Measurements from ENCODE around the gene ADTRP. TPM values are rescaled to one million over a fixed set of nuclear protein-coding genes. Genes with fewer than 3 reads are reported as not detected.

The ADTRP gene
- total RNA-seq, 2 experiments from 2014 or later = 49.4 to 52.1 TPM

DNA sequence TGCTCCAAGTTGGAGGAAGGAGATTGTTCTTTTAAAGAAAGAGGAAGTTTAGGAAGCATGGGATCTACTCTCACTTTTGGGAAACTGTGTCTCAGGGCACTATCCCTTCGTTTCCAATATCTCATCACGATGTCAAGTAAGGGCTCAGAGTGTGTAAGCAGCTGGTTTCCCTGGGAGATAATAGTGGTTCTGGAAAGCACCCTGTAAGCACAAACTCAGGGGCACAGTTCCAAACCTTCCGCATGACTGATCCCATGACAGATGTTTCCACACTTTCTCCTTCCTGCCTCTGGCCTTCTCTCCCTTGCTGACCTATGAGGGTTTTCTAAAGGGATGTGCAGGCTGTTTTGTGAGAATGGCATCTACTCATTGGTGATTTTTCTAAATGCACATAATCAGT, 33.9 kb downstream of the ADTRP start:
- intact Hi-C loops (cut with micrococcal nuclease) = no loop called here
- CTCF ChIA-PET = interaction anchor here (0.6 kb wide), 1 partner anchor 125 kb away, joined by 4 read pairs; no protein-coding TSS in a partner anchor
- Mint-ChIP-seq H3K27ac (no peak overlapping the region), H3K4me1 (ENCODE audit: low read depth) (peaks cover 8% of the 10 kb centered on the region), H3K9me3 (peaks cover 5% of the 10 kb centered on the region), H3K27me3 (ENCODE audit: low read depth) (no peaks in the 10 kb centered on the region), H3K36me3 (ENCODE audit: low read depth) (peaks cover 1% of the 10 kb centered on the region), H3K4me3 (no peak overlapping the region)
- DNase-seq = no peak

DNA sequence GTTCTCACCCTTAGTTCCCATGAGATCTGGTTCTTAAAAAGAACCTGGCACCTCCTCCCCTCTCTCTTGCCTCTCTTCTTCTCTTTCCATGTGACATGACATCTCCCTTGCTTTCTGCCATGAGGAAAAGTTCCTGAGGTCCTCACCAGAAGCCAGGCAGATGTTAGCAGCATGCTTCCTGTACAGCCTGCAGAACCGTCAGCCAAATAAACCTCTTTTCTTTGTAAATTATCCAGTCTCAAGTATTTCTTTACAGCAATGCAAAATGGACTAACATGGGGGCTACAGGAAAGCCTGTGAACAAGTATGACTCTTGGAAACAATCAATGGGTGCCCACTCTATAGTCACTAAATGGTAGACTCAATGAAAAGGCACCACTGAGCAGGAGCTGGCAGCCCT, 34.5 kb downstream of the ADTRP start:
- Mint-ChIP-seq H3K4me1 (ENCODE audit: low read depth) (peaks cover 14% of the 10 kb centered on the region), H3K4me3 (no peak overlapping the region), H3K27ac (no peak overlapping the region), H3K27me3 (ENCODE audit: low read depth) (no peaks in the 10 kb centered on the region), H3K9me3 (peaks cover 5% of the 10 kb centered on the region), H3K36me3 (ENCODE audit: low read depth) (peaks cover 1% of the 10 kb centered on the region)
- intact Hi-C loops (cut with micrococcal nuclease) = no loop called here
- DNase-seq = no peak
- CTCF ChIA-PET = interaction anchor here (0.6 kb wide), 1 partner anchor 125 kb away, joined by 4 read pairs; no protein-coding TSS in a partner anchor

DNA sequence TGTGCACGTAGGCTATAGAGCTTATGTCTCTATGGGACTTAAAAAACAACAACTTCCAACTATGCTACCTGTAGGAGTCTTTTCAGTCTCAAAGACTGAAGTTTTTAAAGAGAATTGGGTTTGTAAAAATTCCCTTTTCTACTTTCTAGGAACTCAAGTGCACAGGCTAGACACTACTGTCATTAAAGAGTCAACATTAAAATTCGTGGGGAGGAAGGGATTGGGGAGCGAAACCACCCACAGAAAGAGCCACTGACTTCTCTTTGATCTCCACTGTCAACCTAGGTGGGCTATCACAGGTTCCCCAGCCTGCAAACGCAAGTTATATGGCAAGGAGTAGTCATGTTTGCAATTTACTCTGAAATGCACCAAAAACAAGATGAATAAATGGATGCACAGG, 37.7 kb downstream of the ADTRP start:
- Mint-ChIP-seq H3K27me3 (ENCODE audit: low read depth) (no peaks in the 10 kb centered on the region), H3K9me3 (peaks cover 5% of the 10 kb centered on the region), H3K4me1 (ENCODE audit: low read depth) (peaks cover 21% of the 10 kb centered on the region), H3K27ac (no peak overlapping the region), H3K36me3 (ENCODE audit: low read depth) (peaks cover 1% of the 10 kb centered on the region), H3K4me3 (no peak overlapping the region)
- DNase-seq = no peak
- intact Hi-C loops (cut with micrococcal nuclease) = no loop called here
- CTCF ChIA-PET = no interaction called here

DNA sequence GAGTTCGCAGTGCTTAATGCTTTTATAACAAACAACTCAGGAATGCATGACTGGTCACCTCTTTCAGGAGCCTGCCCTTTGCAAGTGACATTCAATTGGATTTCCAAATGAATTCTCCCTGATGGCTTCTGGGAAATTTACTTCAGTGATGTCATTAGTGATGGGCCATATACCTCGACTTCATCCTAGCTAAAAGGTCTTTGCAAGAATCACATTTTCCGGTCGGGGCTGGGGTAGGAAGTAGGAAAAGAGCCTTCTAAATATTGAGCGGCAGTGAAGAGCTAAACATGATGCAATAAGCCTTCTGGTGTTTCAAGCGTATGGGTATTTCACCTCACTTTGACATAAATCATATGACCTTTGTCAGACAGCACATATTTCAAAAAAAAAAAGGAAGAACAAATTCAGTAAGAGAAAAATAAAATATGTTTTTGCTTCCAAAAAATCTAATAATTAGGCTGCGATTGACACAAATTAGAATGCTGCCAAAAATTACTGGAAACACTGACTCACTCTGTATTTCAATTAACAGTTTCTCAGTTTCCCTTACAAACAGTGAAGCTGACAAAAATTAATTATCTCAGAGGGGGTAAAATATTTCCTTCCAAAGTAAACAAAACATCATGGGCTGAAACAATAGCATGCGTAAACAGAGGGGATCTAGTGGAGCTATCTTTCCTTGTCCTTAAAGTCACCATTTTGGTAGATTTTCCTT, 39.8 kb downstream of the ADTRP start:
- CTCF ChIA-PET = interaction anchor here (0.5 kb wide), 1 partner anchor 1151 kb away, joined by 5 read pairs; no protein-coding TSS in a partner anchor
- H3K4me1 Mint-ChIP-seq (ENCODE audit: low read depth) = peaks cover 19% of the 10 kb centered on the region

DNA sequence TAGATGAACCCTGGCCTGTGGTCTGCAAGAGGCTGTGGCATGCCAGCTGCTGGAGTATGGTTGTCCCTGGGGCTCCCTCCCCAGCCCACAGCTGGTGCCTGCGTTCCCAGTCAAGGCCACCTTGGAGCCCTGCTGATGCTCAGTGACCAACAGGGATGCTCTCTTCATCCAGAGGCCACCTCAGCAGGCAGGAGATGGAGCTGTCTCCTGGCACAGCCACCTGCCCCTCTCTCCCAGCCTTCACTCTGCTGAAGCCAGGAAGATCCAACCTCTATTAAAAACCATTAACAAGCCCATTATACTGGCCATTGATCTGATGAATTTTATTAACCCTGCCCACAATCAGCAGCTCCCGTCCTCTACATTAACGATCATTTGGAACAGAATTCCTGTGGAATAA, 40.4 kb downstream of the ADTRP start:
- CTCF ChIA-PET = interaction anchor here (0.6 kb wide), 1 partner anchor 53 kb away, joined by 5 read pairs; no protein-coding TSS in a partner anchor
- peaks cover 25% of the 10 kb centered on the region for H3K4me1 Mint-ChIP-seq (ENCODE audit: low read depth)

More for the DNA sequence above, 39.8 kb downstream of the ADTRP start:
- Mint-ChIP-seq H3K27me3 (ENCODE audit: low read depth) (no peaks in the 10 kb centered on the region), H3K36me3 (ENCODE audit: low read depth) (no peaks in the 10 kb centered on the region), H3K27ac (peak overlapping the region; percentile 20), H3K4me3 (no peak overlapping the region), H3K9me3 (peaks cover under 1% of the 10 kb centered on the region)
- no peak for DNase-seq
- intact Hi-C loops (cut with micrococcal nuclease) = no loop called here

DNA sequence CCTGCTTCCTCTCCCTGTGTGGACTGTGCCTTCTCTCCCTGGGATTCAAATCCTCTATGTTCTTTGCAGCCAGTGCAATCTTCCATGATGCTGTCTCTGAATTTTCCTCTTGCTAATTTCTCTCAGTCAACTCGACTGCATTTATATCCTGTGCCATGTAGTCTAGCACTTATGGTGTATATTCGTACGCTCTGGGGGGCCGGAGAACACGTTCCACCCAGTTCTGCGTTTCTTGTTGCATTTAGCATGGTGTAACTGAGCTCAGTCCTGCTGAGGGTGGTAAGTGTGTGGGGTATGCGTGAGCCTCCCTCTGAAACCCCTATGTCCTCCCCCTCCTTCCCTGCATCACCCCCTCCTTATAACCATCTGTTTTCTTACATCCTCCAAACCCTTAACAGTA, 42.0 kb downstream of the ADTRP start:
- CTCF ChIA-PET = interaction anchor here (0.5 to 1.8 kb wide), 2 partner anchors 25 to 99 kb away, joined by 3 read pairs; no protein-coding TSS in a partner anchor
- peaks cover 41% of the 10 kb centered on the region for H3K4me1 Mint-ChIP-seq (ENCODE audit: low read depth)

More for the DNA sequence above, 40.4 kb downstream of the ADTRP start:
- no peaks in the 10 kb centered on the region for H3K9me3 Mint-ChIP-seq
- DNase-seq = no peak
- H3K36me3 Mint-ChIP-seq (ENCODE audit: low read depth) = no peaks in the 10 kb centered on the region
- H3K4me3 Mint-ChIP-seq = no peak overlapping the region
- H3K27ac Mint-ChIP-seq = no peak overlapping the region
- intact Hi-C loops (cut with micrococcal nuclease) = no loop called here
- H3K27me3 Mint-ChIP-seq (ENCODE audit: low read depth) = no peaks in the 10 kb centered on the region

DNA sequence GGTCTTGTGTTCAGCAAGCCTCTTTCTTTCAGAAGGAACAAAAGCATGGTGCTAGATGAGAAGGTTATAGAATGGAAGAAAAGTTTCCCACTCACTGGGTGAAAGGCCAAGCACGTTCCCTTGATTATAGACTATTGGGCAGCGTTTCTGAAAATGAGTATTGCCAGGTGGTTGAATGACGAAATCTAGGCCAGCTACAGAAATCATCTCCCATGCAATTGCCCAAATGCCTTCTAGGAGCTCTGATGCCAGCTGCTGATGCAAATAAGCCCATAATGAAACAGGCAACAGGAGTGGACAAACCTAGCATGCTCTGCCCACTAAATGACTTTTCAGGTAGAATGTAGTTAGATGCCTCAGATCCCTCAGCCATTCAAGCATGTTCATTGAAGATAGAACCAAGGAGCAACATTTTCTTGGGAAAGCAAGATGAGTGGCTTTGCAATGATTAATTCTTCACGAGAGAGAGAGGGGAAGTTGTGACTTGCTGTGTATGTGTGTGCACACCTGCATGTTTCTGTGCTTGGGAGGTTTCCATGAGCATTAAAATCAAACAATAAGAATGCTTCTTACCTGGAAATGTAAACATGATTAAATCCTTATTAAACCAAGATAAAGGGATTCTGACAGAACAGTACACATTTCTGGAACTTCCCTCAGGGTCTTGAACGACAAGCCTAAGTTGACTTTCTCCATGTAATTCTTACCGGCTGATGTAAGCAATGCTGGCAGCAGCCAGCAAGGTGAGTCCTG, 43.6 kb downstream of the ADTRP start:
- Mint-ChIP-seq H3K4me3 (no peak overlapping the region), H3K36me3 (ENCODE audit: low read depth) (no peaks in the 10 kb centered on the region), H3K27me3 (ENCODE audit: low read depth) (no peaks in the 10 kb centered on the region), H3K4me1 (ENCODE audit: low read depth) (peaks cover 50% of the 10 kb centered on the region), H3K9me3 (no peaks in the 10 kb centered on the region), H3K27ac (no peak overlapping the region)
- intact Hi-C loops (cut with micrococcal nuclease) = loop anchor here (5.0 kb wide), 1 partner anchor 273 kb away; no protein-coding TSS in a partner anchor
- CTCF ChIA-PET = no interaction called here
- DNase-seq = no peak

More for the DNA sequence above, 42.0 kb downstream of the ADTRP start:
- intact Hi-C loops (cut with micrococcal nuclease) = no loop called here
- H3K4me3 Mint-ChIP-seq = no peak overlapping the region
- H3K27ac Mint-ChIP-seq = no peak overlapping the region
- H3K27me3 Mint-ChIP-seq (ENCODE audit: low read depth) = no peaks in the 10 kb centered on the region
- DNase-seq = no peak
- H3K36me3 Mint-ChIP-seq (ENCODE audit: low read depth) = no peaks in the 10 kb centered on the region
- no peaks in the 10 kb centered on the region for H3K9me3 Mint-ChIP-seq

DNA sequence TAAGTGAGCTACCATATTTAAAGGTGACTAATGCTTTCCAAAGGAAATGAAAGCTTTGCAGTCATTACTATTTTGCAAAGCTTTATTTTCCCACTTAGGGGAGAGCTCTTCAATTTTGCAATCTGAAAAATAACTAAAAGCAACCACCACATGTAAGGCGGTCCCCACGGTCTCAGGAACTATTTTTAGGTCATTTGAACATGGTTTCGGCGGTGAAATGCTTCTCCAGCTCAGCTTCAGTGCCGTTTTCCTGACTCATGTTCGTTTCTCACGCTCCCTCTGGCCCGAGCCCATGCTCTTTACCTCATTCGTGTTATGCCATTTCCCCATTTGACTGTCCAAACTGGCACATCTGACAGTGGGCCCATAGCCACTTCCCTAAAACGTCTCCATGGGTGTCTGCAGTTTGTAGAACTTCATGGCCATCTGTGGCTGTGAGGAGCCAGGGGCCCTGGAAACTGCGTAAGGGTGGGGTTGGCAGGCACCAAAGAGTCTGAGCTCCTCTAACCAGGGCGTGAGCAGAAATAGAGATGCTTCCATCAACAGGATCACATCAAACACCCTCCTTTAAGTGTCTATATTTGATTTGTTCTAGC, 46.5 kb downstream of the ADTRP start:
- intact Hi-C loops (cut with micrococcal nuclease) = loop anchor here (1.0 to 5.0 kb wide), 4 partner anchors 32 to 270 kb away; no protein-coding TSS in a partner anchor
- no peaks in the 10 kb centered on the region for H3K9me3 Mint-ChIP-seq
- H3K27me3 Mint-ChIP-seq (ENCODE audit: low read depth) = no peaks in the 10 kb centered on the region
- CTCF ChIA-PET = interaction anchor here (0.8 to 3.5 kb wide), 8 partner anchors 9 to 501 kb away, joined by 3 to 16 read pairs (median 4); no protein-coding TSS in a partner anchor
- peaks cover 63% of the 10 kb centered on the region for H3K4me1 Mint-ChIP-seq (ENCODE audit: low read depth)
- peak overlapping the region; percentile 3 for H3K4me3 Mint-ChIP-seq
- peak; percentile 87 for DNase-seq
- H3K36me3 Mint-ChIP-seq (ENCODE audit: low read depth) = no peaks in the 10 kb centered on the region
- peak overlapping the region; percentile 92 for H3K27ac Mint-ChIP-seq

DNA sequence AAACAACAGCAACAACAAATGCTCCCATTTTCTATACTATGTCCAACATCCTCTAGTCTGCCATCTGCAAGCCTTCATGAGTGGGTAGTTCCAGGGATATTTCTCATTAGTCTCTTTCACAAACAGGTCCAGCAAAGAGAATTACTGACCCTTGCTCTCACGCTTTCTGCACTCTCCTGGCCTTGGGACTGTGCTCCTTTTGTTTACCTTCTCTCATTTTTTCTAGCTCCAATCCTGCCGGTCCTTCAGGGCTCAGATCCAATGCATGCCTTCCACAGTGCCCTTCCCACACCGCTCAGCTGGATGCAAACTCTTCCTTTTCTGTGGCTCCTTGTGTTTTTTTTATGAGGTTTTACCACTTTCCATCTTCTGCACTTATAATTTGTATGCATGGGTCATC, 47.2 kb downstream of the ADTRP start:
- DNase-seq = no peak
- Mint-ChIP-seq H3K9me3 (peaks cover 1% of the 10 kb centered on the region), H3K36me3 (ENCODE audit: low read depth) (peaks cover 3% of the 10 kb centered on the region), H3K27ac (peak overlapping the region; percentile 92), H3K4me1 (ENCODE audit: low read depth) (peaks cover 66% of the 10 kb centered on the region), H3K27me3 (ENCODE audit: low read depth) (no peaks in the 10 kb centered on the region), H3K4me3 (no peak overlapping the region)
- intact Hi-C loops (cut with micrococcal nuclease) = loop anchor here (5.0 kb wide), 1 partner anchor 269 kb away; no protein-coding TSS in a partner anchor
- CTCF ChIA-PET = interaction anchor here (1.0 to 3.5 kb wide), 6 partner anchors 18 to 501 kb away, joined by 3 to 16 read pairs (median 4); no protein-coding TSS in a partner anchor

DNA sequence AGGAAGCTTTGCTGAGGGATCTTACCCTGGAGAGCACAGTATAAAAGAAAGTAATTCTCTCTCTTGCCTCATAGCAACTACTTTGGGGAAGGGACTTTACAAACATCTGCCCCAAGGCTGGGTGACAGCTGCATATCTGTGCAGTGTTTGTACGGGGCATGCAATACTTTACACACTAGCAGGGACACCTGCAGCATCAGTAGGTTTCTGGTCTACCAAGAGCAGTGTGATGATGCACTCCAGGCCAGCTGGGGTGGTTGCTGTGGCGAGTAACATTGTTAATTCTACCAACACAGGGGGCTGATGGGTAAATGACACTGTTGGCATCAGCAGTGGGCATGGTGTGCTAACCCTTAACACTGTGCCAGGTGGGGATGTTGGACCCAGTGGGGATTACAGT, 48.0 kb downstream of the ADTRP start:
- peak overlapping the region; percentile 98 for H3K27ac Mint-ChIP-seq
- H3K4me3 Mint-ChIP-seq = no peak overlapping the region
- H3K4me1 Mint-ChIP-seq (ENCODE audit: low read depth) = peaks cover 74% of the 10 kb centered on the region
- peaks cover 7% of the 10 kb centered on the region for H3K9me3 Mint-ChIP-seq
- peaks cover 11% of the 10 kb centered on the region for H3K36me3 Mint-ChIP-seq (ENCODE audit: low read depth)
- intact Hi-C loops (cut with micrococcal nuclease) = loop anchor here (5.0 kb wide), 1 partner anchor 268 kb away; no protein-coding TSS in a partner anchor
- CTCF ChIA-PET = interaction anchor here (0.9 to 3.5 kb wide), 2 partner anchors 16 to 20 kb away, joined by 4 to 16 read pairs; no protein-coding TSS in a partner anchor
- DNase-seq = peak; percentile 81
- H3K27me3 Mint-ChIP-seq (ENCODE audit: low read depth) = no peaks in the 10 kb centered on the region

DNA sequence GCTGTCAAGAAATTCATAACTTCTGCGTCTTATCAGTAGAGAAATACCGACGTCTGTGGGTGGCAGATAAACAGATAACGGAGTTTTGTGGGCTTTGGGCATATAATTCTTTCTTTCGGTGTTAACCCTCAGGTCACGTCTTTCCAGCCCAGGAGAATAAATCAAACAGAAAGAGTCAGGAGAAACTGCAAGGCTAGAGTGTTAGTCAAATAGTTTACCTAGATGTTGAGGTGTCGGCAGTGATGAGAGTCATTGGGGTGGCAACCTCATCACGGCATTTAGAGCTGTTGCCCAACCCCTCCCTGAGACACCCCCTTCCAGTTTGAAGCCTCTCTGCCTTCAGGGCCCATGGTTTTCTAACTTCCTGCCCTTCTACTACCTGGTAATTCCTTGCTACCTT, 49.5 kb downstream of the ADTRP start:
- CTCF ChIA-PET = no interaction called here
- Mint-ChIP-seq H3K4me1 (ENCODE audit: low read depth) (peaks cover 88% of the 10 kb centered on the region), H3K27me3 (ENCODE audit: low read depth) (no peaks in the 10 kb centered on the region), H3K36me3 (ENCODE audit: low read depth) (peaks cover 19% of the 10 kb centered on the region), H3K4me3 (peak overlapping the region; percentile 87), H3K9me3 (peaks cover 7% of the 10 kb centered on the region), H3K27ac (peak overlapping the region; percentile 98)
- DNase-seq = peak; percentile 80
- intact Hi-C loops (cut with micrococcal nuclease) = loop anchor here (1.0 to 5.0 kb wide), 5 partner anchors 74 to 504 kb away; partner anchors contain the start of gene NEDD9

Measured in activated naive CD4-positive, alpha-beta T cell treated with anti-CD3 and anti-CD28 coated beads for 36 hours (primary cell).